Activated CD8-positive, alpha-beta memory T cell treated with anti-CD3 and anti-CD28 coated beads, Interleukin-2, amount 10 ng/mL, durations not matched to agents 7 days and 5 days (primary cell): Measurements from ENCODE around the gene DCAF10. TPM values are rescaled to one million over a fixed set of nuclear protein-coding genes. Genes with fewer than 3 reads are reported as not detected.
"Not testable (repeated sequence)": the region's sequence is repeated elsewhere in the genome, so short reads cannot be mapped to it uniquely, and the experiment has no call there.

Experiments
- ATAC-seq: fragments of 150-1000 bp; cut with Tn5 transposase; one replicate; pipeline ENCODE4 v1.10.0; 2021; ENCODE audit warnings: moderate library complexity
- CTCF ChIA-PET: fragments of 350-600 bp; sonication (Branson Sonifier 250); formaldehyde crosslinking; loops from one replicate; lab custom pipeline; 2021; ENCODE audit warnings: antibody characterized with exemption; lab: Charles Lee
- DNase-seq: peaks from one replicate; pipeline ENCODE4 v3.0.0-alpha.2; 2020
- H3K27ac Mint-ChIP-seq: one replicate; pipeline ENCODE4 v1.8.0; 2021; ENCODE audit warnings: mild to moderate bottlenecking, mixed read lengths
- H3K27me3 Mint-ChIP-seq: one replicate; pipeline ENCODE4 v1.8.0; 2021; ENCODE audit warnings: mixed read lengths
- H3K36me3 Mint-ChIP-seq: one replicate; pipeline ENCODE4 v1.8.0; 2021; ENCODE audit warnings: mild to moderate bottlenecking, mixed read lengths
- H3K4me1 Mint-ChIP-seq: one replicate; pipeline ENCODE4 v1.8.0; 2021; ENCODE audit warnings: mixed read lengths
- H3K4me3 Mint-ChIP-seq: one replicate; pipeline ENCODE4 v1.8.0; 2021; ENCODE audit warnings: mild to moderate bottlenecking, moderate library complexity, mixed read lengths
- H3K9me3 Mint-ChIP-seq: one replicate; pipeline ENCODE4 v1.8.0; 2022; ENCODE audit warnings: low read depth, mixed read lengths
- total RNA-seq, 2 experiments: library from RNA; stranded (reverse); gene quantifications; one replicate each; pipeline ENCODE4 v1.2.3, GENCODE V29; 2021

Gene DCAF10
- total RNA-seq, 2 experiments from 2014 or later, result 17.2 to 20.9 TPM

DNA sequence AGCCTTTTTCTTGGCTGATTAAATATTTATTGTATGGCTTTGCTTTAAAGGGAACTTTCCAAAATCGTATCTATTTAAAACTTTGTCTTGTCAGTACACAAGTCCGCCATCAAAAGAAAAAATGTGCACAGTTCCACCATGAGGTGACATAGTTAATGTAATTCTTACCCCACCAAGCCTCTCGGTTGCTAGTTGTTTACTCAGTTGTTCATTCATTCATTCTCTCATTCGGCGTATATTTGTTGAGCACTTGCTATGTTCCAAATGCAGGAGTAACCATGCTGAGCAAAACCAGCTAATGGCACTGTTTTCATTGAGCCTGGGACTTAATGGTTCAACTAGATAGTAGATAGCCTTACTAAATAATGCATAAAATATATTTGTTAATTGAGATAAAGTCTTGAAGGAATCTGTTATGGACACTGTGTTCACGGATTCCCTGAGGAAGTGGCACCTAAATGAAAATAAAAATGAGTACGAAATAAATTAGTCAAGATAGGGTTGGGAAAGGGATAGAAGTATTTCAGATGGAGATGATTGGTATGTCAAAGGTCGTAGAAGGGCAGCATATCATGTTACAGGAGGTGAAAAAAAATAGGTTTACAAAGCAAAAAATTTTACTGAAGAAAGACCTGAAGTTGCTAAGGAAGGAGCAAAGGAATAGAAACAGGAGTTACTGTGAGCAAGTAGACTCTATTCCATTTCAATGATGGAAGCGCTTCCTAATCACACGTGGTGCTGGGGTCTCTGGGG lies 1.5 kb downstream of the DCAF10 start:
- ATAC-seq, result no peak

DNA sequence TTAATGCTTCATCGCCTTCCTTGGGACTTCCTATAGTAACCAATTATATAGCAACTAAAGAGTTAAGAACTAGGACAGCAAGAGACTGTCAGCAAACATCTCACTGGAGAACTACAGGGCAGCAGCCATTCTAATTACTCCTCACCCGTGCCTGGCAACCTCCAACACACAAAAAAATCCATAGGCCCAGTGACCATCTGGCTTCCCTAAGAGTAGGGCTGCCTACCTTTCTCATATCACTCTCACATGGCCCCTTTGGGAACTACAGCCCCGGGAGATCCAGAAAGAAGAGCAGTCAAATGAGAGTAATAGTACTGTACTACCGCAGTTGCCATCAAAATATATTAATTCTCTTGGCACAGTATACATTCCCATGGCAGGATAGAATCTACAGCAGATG lies 5.7 kb downstream of the DCAF10 start:
- peaks cover 26% of the 10 kb centered on the region for H3K4me1 Mint-ChIP-seq
- CTCF ChIA-PET, result interaction anchor here (1.0 kb wide), 1 partner anchor 51 kb away, joined by 3 read pairs; no protein-coding TSS in a partner anchor
- ATAC-seq, result no peak

More for the DNA sequence above, 1.5 kb downstream of the DCAF10 start:
- H3K27ac Mint-ChIP-seq, result peak overlapping the region; percentile 76
- peaks cover 11% of the 10 kb centered on the region for H3K36me3 Mint-ChIP-seq
- H3K4me3 Mint-ChIP-seq, result peak overlapping the region; percentile 96
- peaks cover 41% of the 10 kb centered on the region for H3K4me1 Mint-ChIP-seq
- CTCF ChIA-PET, result interaction anchor here (1.5 kb wide), 1 partner anchor 17 kb away, joined by 5 read pairs; the partner anchor contains the start of gene EXOSC3
- H3K27me3 Mint-ChIP-seq, result no peaks in the 10 kb centered on the region
- no peak for DNase-seq
- no peaks in the 10 kb centered on the region for H3K9me3 Mint-ChIP-seq

DNA sequence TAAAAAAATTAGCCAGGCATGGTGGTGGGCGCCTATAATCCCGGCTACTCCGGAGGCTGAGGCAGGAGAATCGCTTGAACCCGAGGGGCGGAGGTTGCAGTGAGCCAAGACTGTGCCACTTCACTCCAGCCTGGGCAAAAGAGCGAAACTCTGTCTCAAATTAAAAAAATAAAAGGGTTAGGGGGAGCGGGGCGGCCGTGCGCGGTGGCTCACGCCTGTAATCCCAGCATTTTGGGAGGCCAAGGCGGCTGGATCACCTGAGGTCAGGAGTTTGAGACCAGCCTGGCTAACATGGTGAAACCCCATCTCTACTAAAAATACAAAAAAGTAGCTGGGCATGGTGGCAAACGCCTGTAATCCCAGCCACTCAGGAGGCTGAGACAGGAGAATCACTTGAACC lies 9.1 kb downstream of the DCAF10 start:
- CTCF ChIA-PET, ATAC-seq, H3K27me3 Mint-ChIP-seq, H3K9me3 Mint-ChIP-seq, H3K4me3 Mint-ChIP-seq, DNase-seq, H3K36me3 Mint-ChIP-seq, H3K27ac Mint-ChIP-seq: not testable (repeated sequence)
- peaks cover 13% of the 10 kb centered on the region for H3K4me1 Mint-ChIP-seq

More for the DNA sequence above, 5.7 kb downstream of the DCAF10 start:
- no peak for DNase-seq
- H3K27ac Mint-ChIP-seq, result no peak overlapping the region
- H3K4me3 Mint-ChIP-seq, result no peak overlapping the region
- H3K27me3 Mint-ChIP-seq, result no peaks in the 10 kb centered on the region
- no peaks in the 10 kb centered on the region for H3K9me3 Mint-ChIP-seq
- peaks cover 6% of the 10 kb centered on the region for H3K36me3 Mint-ChIP-seq

GRCh38 chr9:37811906-37812476 lies 11.4 kb downstream of the DCAF10 start:
- Mint-ChIP-seq H3K36me3 (peaks cover 9% of the 10 kb centered on the region), H3K4me3 (no peak overlapping the region), H3K27ac (no peak overlapping the region), H3K9me3 (no peaks in the 10 kb centered on the region), H3K4me1 (peaks cover 10% of the 10 kb centered on the region), H3K27me3 (no peaks in the 10 kb centered on the region)
- CTCF ChIA-PET, result interaction anchor here (1.0 kb wide), 1 partner anchor 8 kb away, joined by 3 read pairs; no protein-coding TSS in a partner anchor
- ATAC-seq, result no peak
- DNase-seq, result no peak

DNA sequence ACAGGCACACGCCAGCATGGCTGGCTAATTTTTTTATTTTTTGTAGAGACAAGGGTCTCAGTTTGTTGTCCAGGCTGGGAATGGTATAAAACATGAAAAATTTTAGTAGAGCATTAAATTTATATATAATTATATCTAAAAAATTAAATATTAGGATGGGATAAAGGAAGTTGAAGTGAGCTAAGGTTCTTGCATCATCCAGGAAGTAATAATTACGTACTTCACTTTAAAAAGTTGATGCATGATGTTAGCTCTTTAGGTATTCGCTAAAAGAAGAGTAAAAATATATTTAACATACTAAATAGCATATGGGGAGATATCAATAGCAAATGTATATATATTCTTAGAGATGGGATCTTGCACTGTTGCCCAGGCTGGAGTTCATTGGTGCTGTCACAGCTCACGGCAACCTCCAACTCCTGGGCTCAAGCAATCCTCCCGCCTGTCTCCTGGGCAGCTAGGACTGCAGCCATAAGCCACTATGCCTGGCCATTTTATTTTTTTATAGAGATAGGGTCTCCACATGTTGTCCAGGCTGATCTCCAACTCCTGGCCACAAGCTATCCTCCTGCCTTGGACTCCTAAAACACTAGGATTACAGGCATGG lies 12.3 kb downstream of the DCAF10 start:
- H3K36me3 Mint-ChIP-seq, result peaks cover 8% of the 10 kb centered on the region
- no peak overlapping the region for H3K4me3 Mint-ChIP-seq
- peaks cover 8% of the 10 kb centered on the region for H3K4me1 Mint-ChIP-seq
- no peak overlapping the region for H3K27ac Mint-ChIP-seq
- H3K9me3 Mint-ChIP-seq, result no peaks in the 10 kb centered on the region
- CTCF ChIA-PET, result no interaction called here
- no peaks in the 10 kb centered on the region for H3K27me3 Mint-ChIP-seq
- ATAC-seq (no peak), DNase-seq (no peak)

GRCh38 chr9:37818849-37819248 lies 18.3 kb downstream of the DCAF10 start:
- no peak for DNase-seq
- no peak for ATAC-seq
- Mint-ChIP-seq H3K4me1 (peaks cover 3% of the 10 kb centered on the region), H3K9me3 (no peaks in the 10 kb centered on the region), H3K27ac (no peak overlapping the region), H3K27me3 (no peaks in the 10 kb centered on the region), H3K36me3 (peaks cover 30% of the 10 kb centered on the region), H3K4me3 (no peak overlapping the region)
- CTCF ChIA-PET, result interaction anchor here (1.6 kb wide), 1 partner anchor 35 kb away, joined by 3 read pairs; no protein-coding TSS in a partner anchor

DNA sequence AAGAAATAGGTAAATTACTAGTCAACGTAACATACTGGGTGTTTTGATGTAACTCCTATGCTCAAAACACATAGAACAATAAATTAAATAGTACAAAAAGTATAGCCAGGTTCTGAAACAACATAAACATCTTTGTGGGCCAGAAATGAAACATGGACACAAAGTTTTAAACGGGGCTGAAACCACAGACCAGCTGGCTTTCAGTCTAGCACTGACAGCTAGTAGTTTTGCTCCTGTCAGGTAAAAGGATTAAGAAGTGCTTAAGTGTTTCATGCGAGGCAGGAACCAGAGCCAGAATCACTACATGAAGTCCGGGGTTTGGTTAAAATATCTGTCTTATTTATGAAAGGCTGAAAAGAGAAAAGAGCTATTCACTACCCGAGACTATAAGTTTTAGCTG lies 19.5 kb downstream of the DCAF10 start:
- no peaks in the 10 kb centered on the region for H3K9me3 Mint-ChIP-seq
- peaks cover 38% of the 10 kb centered on the region for H3K36me3 Mint-ChIP-seq
- H3K4me1 Mint-ChIP-seq, result peaks cover 3% of the 10 kb centered on the region
- H3K4me3 Mint-ChIP-seq, result no peak overlapping the region
- ATAC-seq, result no peak
- no peak for DNase-seq
- no peaks in the 10 kb centered on the region for H3K27me3 Mint-ChIP-seq
- CTCF ChIA-PET, result interaction anchor here (1.0 to 1.6 kb wide), 3 partner anchors 9 to 36 kb away, joined by 3 to 4 read pairs (median 3); no protein-coding TSS in a partner anchor
- no peak overlapping the region for H3K27ac Mint-ChIP-seq

DNA sequence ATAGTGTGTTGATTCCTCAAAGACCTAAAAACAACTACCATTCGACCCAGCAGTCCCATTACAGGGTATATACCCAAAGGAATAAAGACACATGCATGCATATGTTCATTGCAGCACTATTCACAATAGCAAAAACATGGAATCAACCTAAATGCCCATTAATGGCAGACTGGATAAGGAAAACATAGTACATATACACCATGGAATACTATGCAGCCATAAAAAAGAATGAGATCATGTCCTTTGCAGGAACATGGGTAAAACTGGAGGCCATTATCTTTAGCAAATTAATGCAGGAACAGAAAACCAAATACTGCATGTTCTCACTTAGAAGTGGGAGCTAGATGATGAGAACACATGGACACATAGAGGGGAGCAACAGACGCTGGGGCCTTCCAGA lies 24.6 kb downstream of the DCAF10 start:
- H3K4me1 Mint-ChIP-seq, H3K9me3 Mint-ChIP-seq, ATAC-seq, DNase-seq, H3K27ac Mint-ChIP-seq, H3K4me3 Mint-ChIP-seq, H3K27me3 Mint-ChIP-seq, CTCF ChIA-PET: not testable (repeated sequence)
- H3K36me3 Mint-ChIP-seq, result peaks cover 52% of the 10 kb centered on the region

DNA sequence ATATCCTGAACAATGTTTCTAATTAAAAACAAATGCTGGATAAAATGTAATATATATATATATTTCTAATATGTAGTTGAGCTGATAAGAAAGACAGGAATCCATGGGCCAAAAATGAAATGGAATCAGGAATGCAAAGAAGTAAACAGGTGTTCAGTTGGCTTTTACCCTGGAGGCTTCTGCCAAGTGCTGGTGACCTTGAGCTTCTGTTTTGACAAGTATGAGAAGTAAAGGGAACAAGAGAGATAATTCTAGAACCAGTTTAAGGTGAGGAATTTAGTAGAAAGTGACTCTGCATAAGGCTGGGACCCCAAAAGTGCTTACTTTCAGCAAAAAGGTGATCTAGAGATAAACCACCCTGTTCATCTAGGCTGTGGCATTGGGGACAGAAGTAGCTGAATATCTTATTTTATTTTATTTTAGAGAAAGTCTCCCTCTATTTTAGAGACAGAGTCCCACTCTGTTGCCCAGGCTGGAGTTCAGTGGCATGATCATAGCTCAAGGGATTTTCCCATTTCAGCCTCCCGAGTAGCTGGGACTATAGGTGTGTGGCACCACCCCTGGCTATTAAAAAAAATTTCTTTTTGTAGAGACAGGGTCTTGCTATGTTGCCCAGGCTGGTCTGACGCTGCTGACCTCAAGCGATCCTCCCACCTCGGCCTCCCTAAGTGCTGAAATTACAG lies 27.0 kb downstream of the DCAF10 start:
- no peaks in the 10 kb centered on the region for H3K27me3 Mint-ChIP-seq
- H3K36me3 Mint-ChIP-seq, result peaks cover 33% of the 10 kb centered on the region
- H3K27ac Mint-ChIP-seq, result no peak overlapping the region
- no peaks in the 10 kb centered on the region for H3K4me1 Mint-ChIP-seq
- no peaks in the 10 kb centered on the region for H3K9me3 Mint-ChIP-seq
- ATAC-seq, result no peak
- CTCF ChIA-PET, result no interaction called here
- H3K4me3 Mint-ChIP-seq, result no peak overlapping the region
- DNase-seq, result no peak

DNA sequence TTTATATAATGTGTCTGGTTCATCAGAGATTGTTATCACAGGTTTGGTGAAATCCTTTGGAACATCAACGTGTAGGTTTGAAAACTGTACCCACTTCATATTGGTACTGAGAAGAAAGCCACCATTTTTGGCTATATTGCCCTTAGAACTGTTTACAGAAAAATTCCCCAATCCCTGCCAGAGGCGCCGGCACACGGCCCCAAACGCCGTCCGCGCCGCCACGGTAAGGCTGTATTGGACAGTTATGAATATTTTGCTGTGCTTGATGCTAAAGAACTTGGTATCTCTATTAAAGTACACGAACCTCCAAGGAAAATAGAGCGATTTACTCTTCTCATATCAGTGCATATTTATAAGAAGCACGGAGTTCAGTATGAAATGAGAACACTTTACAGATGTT lies 35.2 kb downstream of the DCAF10 start:
- H3K27ac Mint-ChIP-seq, result peak overlapping the region; percentile 54
- no peaks in the 10 kb centered on the region for H3K27me3 Mint-ChIP-seq
- CTCF ChIA-PET, result no interaction called here
- H3K4me1 Mint-ChIP-seq, result peaks cover 7% of the 10 kb centered on the region
- H3K4me3 Mint-ChIP-seq, result no peak overlapping the region
- no peak for DNase-seq
- H3K9me3 Mint-ChIP-seq, result no peaks in the 10 kb centered on the region
- H3K36me3 Mint-ChIP-seq, result peaks cover 5% of the 10 kb centered on the region
- no peak for ATAC-seq

GRCh38 chr9:37836386-37836785 lies 35.8 kb downstream of the DCAF10 start:
- Mint-ChIP-seq H3K4me3 (no peak overlapping the region), H3K4me1 (peaks cover 7% of the 10 kb centered on the region), H3K27me3 (no peaks in the 10 kb centered on the region), H3K27ac (no peak overlapping the region), H3K36me3 (peaks cover 5% of the 10 kb centered on the region), H3K9me3 (no peaks in the 10 kb centered on the region)
- ATAC-seq (peak; percentile 39), DNase-seq (peak; percentile 42)
- CTCF ChIA-PET, result no interaction called here

DNA sequence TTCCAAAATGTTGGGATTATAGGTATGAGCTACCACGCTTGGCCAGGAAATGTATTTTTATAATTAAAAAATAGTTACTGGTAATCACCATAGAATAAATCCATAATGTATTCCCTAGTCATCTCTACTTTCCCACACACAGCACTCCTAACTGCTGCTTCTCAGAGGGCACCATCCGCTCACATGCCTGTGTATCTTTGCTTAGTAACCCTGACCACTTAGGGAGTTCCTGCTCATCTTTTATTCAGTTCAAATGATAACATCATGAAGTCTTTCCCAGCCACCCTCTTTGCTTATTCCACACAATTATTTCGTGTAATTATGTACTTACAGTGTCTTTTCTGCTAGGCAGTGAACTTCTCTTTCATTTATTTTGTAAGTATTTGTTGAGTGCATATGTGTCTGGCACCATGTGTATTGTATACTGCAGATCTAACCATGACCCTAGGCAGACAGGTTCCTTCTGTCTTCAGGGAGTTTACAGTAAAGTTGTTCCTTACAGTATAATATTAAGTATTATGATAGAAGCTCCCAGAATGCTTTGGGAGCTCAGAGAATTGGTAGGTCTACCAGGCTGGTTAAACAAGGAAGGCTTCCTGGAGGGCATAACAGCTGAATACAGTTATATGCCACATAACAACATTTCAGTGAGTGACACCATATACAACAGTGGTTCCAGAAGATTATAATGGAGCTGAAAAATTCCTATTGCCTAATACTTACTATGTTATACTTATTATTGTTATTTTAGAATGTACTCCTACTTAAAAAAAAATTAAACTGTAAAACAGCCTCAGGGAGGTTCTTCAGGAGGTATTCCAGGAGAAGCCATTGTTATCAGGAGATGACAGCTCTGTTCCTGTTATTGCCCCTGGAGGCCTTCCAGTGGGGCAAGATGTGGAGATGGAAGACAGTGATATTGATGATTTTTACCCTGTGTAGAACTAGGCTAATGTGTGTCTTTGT lies 39.2 kb downstream of the DCAF10 start:
- CTCF ChIA-PET, result interaction anchor here (1.4 kb wide), 1 partner anchor 12 kb away, joined by 3 read pairs; no protein-coding TSS in a partner anchor
- no peak for ATAC-seq

More for the DNA sequence above, 39.2 kb downstream of the DCAF10 start:
- Mint-ChIP-seq H3K9me3 (no peaks in the 10 kb centered on the region), H3K4me1 (peaks cover 7% of the 10 kb centered on the region), H3K27ac (no peak overlapping the region), H3K4me3 (no peak overlapping the region), H3K27me3 (no peaks in the 10 kb centered on the region), H3K36me3 (peaks cover 7% of the 10 kb centered on the region)
- DNase-seq, result no peak
